ENCODE data around the gene TANGO6. TPM values are rescaled to one million over a fixed set of nuclear protein-coding genes. Genes with fewer than 3 reads are reported as not detected.

Gene TANGO6
- total RNA-seq, 1 donor from 2014 or later: 12.2 TPM

- ATAC-seq: no peak
These were observed 59.6 kb downstream of the TANGO6 start for GRCh38 chr16:68902969-68903345.

DNA sequence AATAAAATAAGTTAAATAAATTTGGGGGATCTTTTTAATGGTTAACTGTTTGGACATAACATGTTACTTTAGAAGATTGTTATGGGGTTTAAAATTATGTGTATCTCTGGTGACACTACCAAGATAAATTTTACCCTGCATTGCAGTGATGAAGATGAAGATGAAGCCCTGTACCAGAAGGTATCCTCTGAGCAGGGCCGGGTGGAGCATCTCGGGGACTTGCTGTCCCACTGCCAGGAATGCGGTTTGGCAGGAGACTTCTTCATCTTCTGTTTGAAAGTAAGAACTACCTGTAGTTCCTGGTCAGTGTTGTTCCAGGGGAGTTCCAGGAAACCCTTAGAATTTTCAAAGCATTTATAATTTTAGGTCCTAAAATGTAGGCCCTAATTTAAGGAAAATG, 64.0 kb downstream of the TANGO6 start:
- DNase-seq (ENCODE audit: low spot score) (no peak), ATAC-seq (no peak)

More at GRCh38 chr16:68902969-68903345, 59.6 kb downstream of the TANGO6 start:
- no peak for DNase-seq (ENCODE audit: low spot score)

DNA sequence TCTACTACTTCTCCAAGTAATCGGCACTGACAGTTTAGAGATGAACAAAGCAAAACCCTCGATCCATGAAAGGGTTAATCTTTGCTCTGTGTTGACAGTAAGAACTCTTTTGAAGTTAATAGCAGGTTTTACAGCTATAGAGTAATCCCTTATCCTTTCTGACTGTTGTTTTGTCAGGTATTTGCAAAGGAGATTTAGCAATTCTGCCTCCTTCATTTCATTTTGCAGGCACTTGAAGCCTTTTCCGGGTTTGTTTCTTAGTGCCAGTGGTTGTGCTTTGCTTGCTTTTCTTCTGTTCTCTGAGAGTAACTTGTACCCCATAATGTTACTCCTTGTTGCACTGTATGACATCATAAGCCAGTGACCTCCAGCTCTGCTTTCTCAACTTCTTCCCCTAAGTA, 64.5 kb downstream of the TANGO6 start:
- DNase-seq (ENCODE audit: low spot score) (no peak), ATAC-seq (no peak)

- ATAC-seq: peak; percentile 78
- no peak for DNase-seq (ENCODE audit: low spot score)
These were observed 65.9 kb downstream of the TANGO6 start for GRCh38 chr16:68909099-68909733.

- DNase-seq (ENCODE audit: low spot score) (no peak), ATAC-seq (peak; percentile 12)
These were observed 66.7 kb downstream of the TANGO6 start for GRCh38 chr16:68910051-68910450.

- no peak for DNase-seq (ENCODE audit: low spot score)
- no peak for ATAC-seq
These were observed 72.3 kb downstream of the TANGO6 start for GRCh38 chr16:68915589-68915988.

- DNase-seq (ENCODE audit: low spot score) (no peak), ATAC-seq (no peak)
These were observed 74.2 kb downstream of the TANGO6 start for GRCh38 chr16:68917541-68917940.

GRCh38 chr16:68920349-68920748, 77.0 kb downstream of the TANGO6 start:
- DNase-seq (ENCODE audit: low spot score) (no peak), ATAC-seq (no peak)

DNA sequence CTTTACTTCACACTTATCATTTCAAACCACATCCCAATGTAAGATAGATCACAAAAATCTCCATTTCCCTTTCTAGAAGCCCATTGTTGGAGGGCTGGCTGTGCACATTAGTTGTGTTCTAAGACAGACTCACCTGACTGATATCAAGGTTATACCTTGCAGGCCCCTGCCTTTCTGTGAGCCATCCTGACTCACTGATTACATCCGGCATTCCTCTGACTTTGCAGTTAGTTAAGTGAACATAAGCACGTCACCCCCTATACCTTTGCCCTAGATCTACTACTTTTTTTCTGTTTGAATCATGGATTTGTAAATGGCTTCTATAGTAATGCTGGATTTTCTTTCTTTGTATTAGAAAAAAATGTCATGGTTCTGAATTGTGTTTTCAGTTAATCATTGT, 78.3 kb downstream of the TANGO6 start:
- ATAC-seq (no peak), DNase-seq (ENCODE audit: low spot score) (no peak)

- DNase-seq (ENCODE audit: low spot score): no peak
- ATAC-seq: peak; percentile 31
These were observed 79.8 kb downstream of the TANGO6 start for GRCh38 chr16:68923116-68923515.

DNA sequence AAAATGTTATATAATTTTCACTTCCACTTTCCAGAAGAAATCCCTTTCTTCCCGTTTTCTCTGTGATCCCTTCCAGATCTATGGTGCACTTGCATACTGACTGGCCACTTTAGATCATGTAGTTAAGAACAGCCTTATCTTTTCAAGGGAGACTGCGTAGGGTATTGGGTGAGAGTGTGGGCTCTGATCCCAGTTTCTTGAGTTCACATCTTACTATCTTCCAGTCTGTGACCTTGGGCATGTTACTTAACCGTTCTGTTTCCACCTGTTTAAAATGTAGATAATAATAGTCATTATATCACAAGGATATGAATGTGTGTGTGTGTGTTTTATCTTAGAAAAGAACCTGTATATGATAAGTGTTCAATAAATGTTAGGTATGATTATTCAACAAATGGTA, 83.7 kb downstream of the TANGO6 start:
- no peak for DNase-seq (ENCODE audit: low spot score)
- peak; percentile 14 for ATAC-seq

GRCh38 chr16:68931196-68931595, 87.9 kb downstream of the TANGO6 start:
- no peak for ATAC-seq
- no peak for DNase-seq (ENCODE audit: low spot score)

GRCh38 chr16:68934402-68934801, 91.1 kb downstream of the TANGO6 start:
- DNase-seq (ENCODE audit: low spot score): no peak
- no peak for ATAC-seq

- no peak for DNase-seq (ENCODE audit: low spot score)
- ATAC-seq: no peak
These were observed 91.7 kb downstream of the TANGO6 start for GRCh38 chr16:68935008-68935407.

GRCh38 chr16:68936736-68937631, 93.7 kb downstream of the TANGO6 start:
- no peak for DNase-seq (ENCODE audit: low spot score)
- ATAC-seq: peak; percentile 48

DNA sequence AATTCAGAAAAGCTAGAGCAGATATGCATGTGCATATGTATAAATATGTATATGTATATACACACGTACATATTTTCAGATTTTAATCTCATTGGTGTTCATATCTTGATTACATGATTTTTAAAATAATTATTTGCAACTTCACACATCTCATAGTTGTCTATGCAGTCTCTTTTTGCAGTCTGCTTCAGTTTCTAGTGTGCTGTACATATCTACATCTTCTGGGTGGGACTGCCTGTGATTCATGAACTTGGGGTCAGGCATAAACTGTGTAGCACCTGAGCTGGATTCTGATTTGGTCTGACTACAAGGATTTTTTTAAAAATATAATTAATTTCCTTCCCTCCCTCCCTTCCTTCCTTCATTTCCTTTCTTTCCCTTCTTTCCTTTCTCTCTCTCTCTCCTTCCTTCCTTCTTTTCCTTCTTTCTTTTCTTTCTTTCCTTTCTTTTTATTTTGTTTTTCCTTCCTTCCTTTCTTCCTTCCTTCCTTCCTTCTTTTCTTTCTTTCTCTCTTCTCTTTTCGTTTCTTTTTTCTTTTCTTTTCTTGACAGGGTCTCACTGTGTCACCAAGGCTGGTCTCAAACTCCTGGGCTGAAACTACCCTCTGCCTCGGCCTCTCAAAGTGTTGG, 96.5 kb downstream of the TANGO6 start:
- ATAC-seq (no peak), DNase-seq (ENCODE audit: low spot score) (no peak)

DNA sequence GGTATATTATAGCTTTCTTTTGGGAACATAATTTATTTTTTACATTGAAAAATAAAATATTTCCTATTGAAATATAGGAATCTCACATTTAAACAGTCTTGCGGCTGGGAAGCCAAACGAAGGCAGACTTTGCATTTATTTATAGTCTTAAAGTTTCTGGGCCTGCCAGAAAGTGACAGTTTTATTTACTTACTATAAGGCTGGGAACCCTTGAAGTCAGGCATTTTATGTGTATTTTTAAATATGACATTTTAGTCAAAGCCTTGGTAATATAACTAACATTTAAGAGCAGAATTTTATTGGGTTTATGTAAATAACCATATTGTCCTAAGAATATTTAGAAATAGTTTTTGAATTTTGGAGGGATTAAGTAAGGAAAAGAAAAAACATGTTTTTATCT, 97.5 kb downstream of the TANGO6 start:
- no peak for ATAC-seq
- no peak for DNase-seq (ENCODE audit: low spot score)

DNA sequence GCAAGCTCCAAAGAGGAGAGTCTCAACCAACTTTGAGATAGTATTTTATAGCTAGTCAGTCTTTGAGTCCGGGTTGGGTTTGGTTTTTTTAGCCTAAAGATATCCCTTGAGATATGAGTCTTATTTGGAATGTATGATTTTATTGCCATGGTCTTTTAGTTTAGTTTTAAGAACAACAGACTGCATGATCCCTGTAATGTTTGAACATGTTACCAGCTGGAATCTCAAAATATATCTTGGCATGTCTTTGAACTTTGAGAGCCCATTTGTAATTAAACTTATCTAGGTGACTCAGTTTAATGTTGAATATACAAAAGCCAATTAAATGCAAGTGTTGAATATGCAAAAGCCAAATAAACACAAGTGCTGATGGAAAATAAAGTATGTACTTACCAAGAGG, 100.6 kb downstream of the TANGO6 start:
- ATAC-seq (no peak), DNase-seq (ENCODE audit: low spot score) (no peak)

DNA sequence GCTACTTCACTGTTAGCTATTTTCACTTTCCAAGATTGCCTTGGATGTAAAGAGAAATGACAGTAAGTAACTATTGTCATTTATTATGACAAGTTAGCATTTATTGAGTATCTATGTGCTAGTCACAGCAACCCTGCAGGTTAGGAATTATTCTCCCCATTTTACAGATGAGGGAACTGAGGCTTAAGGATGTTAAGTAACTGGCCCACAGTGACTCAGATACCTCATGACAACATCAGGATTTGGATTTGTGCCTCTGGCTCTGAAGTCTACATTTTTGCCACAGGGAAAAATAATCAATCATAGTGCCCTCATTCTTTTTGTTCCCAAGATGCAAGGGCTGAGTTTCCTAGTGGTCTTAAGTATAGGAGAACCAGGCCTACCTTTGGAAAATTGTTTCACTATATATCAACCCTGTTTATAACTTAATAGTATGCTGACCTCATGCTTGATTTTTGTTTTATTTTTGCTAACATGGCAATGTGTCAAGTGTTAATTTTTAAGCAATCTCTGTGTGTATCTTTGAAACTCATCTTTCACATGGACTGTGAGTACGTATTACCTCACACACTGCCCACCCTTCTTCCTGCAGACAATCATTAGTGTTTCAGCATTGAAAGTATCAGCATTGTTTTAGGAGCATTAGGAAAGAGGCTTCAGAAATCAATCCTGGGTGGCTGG, 105.0 kb downstream of the TANGO6 start:
- DNase-seq (ENCODE audit: low spot score) (no peak), ATAC-seq (peak; percentile 55)

- DNase-seq (ENCODE audit: low spot score) (no peak), ATAC-seq (no peak)
These were observed 108.9 kb downstream of the TANGO6 start for GRCh38 chr16:68951991-68952877.

All from left lobe of liver (tissue), 2 donors.